SK-N-SH (cell line): Measurements from ENCODE around the gene DENND2D.

Experiments used
- CTCF ChIP-seq: fragments of 200-600 bp; sonication (generic); IDR thresholded peaks from 2 replicates; pipeline ENCODE4 v1.6.1; 2017; ENCODE audit warnings: antibody characterized with exemption, mild to moderate bottlenecking, moderate library complexity
- EP300 ChIP-seq, 2 experiments: IDR thresholded peaks; 2 replicates each; pipeline versions ENCODE4 v1.4.0 to v1.6.1; 2012; ENCODE audit warnings: borderline replicate concordance in 1 of 2, low read depth in 1 of 2, low read length in 1 of 2
- GABPA ChIP-seq: IDR thresholded peaks from 2 replicates; pipeline ENCODE4 v1.4.0; 2012; ENCODE audit warnings: low read depth, mild to moderate bottlenecking
- IRF3 ChIP-seq: fragments of 150-350 bp; IDR thresholded peaks from 2 replicates; pipeline ENCODE4 v1.6.1; 2016; ENCODE audit warnings: mild to moderate bottlenecking, low read depth, low read length
- MEF2A ChIP-seq: IDR thresholded peaks from 2 replicates; pipeline ENCODE4 v1.4.0; 2012; ENCODE audit warnings: low read depth, borderline replicate concordance
- MXI1 ChIP-seq: IDR thresholded peaks from 2 replicates; pipeline ENCODE4 v1.6.1; 2012; ENCODE audit warnings: mild to moderate bottlenecking, low read depth, low read length, improper control_type of control experiment
- POLR2AphosphoS5 ChIP-seq: IDR thresholded peaks from 2 replicates; pipeline ENCODE4 v1.6.1; 2012; ENCODE audit warnings: low read depth, low read length
- SMC3 ChIP-seq: IDR thresholded peaks from 2 replicates; pipeline ENCODE4 v1.6.1; 2012; ENCODE audit warnings: low read depth, low read length, improper control_type of control experiment
- TAF1 ChIP-seq: IDR thresholded peaks from 2 replicates; pipeline ENCODE4 v1.6.1; 2012; ENCODE audit warnings: low read depth, mild to moderate bottlenecking, low read length, moderate library complexity, borderline replicate concordance
- TEAD4 ChIP-seq: IDR thresholded peaks from 2 replicates; pipeline ENCODE4 v1.4.0; 2012; ENCODE audit warnings: mild to moderate bottlenecking, borderline replicate concordance; ENCODE audit not compliant: insufficient read depth
- ZBTB33 ChIP-seq: IDR thresholded peaks from 2 replicates; pipeline ENCODE4 v1.4.0; 2012; ENCODE audit warnings: low read depth, borderline replicate concordance
- TF ChIP-seq, protein P1 (sequence below): IDR thresholded peaks from 2 replicates; pipeline ENCODE4 v1.6.1; 2012; ENCODE audit warnings: mild to moderate bottlenecking, low read depth, low read length, moderate library complexity

- TF ChIP-seq CTCF: no peak
- no peak for TF ChIP-seq TAF1
- no peak for TF ChIP-seq SMC3
- no peak for TF ChIP-seq EP300 (IDR thresholded peaks at IDR 0.05; ENCODE audit: borderline replicate concordance in 1 of 2, low read depth in 1 of 2, low read length in 1 of 2)
- no peak for TF ChIP-seq IRF3
- TF ChIP-seq GABPA: no peak
- no peak for TF ChIP-seq POLR2AphosphoS5
- no peak for TF ChIP-seq ZBTB33
- TF ChIP-seq, protein P1, sequence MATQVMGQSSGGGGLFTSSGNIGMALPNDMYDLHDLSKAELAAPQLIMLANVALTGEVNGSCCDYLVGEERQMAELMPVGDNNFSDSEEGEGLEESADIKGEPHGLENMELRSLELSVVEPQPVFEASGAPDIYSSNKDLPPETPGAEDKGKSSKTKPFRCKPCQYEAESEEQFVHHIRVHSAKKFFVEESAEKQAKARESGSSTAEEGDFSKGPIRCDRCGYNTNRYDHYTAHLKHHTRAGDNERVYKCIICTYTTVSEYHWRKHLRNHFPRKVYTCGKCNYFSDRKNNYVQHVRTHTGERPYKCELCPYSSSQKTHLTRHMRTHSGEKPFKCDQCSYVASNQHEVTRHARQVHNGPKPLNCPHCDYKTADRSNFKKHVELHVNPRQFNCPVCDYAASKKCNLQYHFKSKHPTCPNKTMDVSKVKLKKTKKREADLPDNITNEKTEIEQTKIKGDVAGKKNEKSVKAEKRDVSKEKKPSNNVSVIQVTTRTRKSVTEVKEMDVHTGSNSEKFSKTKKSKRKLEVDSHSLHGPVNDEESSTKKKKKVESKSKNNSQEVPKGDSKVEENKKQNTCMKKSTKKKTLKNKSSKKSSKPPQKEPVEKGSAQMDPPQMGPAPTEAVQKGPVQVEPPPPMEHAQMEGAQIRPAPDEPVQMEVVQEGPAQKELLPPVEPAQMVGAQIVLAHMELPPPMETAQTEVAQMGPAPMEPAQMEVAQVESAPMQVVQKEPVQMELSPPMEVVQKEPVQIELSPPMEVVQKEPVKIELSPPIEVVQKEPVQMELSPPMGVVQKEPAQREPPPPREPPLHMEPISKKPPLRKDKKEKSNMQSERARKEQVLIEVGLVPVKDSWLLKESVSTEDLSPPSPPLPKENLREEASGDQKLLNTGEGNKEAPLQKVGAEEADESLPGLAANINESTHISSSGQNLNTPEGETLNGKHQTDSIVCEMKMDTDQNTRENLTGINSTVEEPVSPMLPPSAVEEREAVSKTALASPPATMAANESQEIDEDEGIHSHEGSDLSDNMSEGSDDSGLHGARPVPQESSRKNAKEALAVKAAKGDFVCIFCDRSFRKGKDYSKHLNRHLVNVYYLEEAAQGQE: no peak
- TF ChIP-seq MXI1: no peak
- no peak for TF ChIP-seq MEF2A
- no peak for TF ChIP-seq TEAD4
Measured at GRCh38 chr1:111162488-111162880, 38.0 kb downstream of the DENND2D start.
